Posterior cingulate gyrus (tissue), 11 donors: ENCODE data around the gene ARL8A.
A peak's percentile ranks its signal among the peaks of the same experiment; 100 is the strongest.
"Not testable (repeated sequence)": the region's sequence is repeated elsewhere in the genome, so short reads cannot be mapped to it uniquely, and the experiment has no call there.

ENCODE experiments used
- DNase-seq, 10 donors: peaks; one replicate each; pipeline versions ENCODE4 v3.0.0 to v3.0.0-alpha.2; 2020 to 2021; ENCODE audit warnings: mixed read lengths in 3 of 10
- intact Hi-C: fragments of 100-400 bp; cut with DNase I; formaldehyde crosslinking; loops from one replicate; pipeline ENCODE4 v1.15.1; 2023

The ARL8A gene

DNA sequence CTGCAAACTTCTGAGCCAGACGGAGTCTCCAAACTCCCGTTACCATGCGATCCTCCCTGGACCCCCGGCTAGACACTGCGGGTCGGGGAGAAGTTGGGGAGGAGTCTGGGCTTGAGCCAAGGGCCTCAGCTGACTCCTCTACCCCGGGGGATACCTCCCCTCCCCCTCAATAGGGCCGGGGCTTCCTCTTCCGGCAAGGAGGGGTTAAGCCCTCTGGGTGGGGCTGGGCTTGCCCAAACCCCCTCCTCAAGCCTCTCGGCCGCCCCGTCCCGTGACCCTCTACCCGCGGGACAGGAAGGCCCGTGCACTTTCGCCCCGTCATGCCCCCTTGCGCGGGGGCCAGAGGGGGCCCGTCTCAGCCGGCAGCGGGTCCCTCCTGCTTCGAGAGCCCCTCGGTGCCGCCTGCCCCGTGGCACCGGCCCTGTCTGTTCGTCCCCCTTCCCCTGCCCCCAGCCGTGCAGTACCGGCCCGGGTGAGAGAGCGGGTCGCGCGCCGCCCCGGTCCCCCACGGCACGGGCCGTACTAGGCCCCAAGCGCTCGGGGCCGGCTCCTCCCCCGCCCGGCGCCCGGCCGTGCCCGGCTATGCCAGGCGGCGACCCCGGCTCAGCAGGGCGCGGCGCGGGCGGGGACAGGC is 652 bp downstream of the ARL8A start:
- peak in 2 of 10 donors; percentile 44 to 87 for DNase-seq
- intact Hi-C loops, result no loop called here

DNA sequence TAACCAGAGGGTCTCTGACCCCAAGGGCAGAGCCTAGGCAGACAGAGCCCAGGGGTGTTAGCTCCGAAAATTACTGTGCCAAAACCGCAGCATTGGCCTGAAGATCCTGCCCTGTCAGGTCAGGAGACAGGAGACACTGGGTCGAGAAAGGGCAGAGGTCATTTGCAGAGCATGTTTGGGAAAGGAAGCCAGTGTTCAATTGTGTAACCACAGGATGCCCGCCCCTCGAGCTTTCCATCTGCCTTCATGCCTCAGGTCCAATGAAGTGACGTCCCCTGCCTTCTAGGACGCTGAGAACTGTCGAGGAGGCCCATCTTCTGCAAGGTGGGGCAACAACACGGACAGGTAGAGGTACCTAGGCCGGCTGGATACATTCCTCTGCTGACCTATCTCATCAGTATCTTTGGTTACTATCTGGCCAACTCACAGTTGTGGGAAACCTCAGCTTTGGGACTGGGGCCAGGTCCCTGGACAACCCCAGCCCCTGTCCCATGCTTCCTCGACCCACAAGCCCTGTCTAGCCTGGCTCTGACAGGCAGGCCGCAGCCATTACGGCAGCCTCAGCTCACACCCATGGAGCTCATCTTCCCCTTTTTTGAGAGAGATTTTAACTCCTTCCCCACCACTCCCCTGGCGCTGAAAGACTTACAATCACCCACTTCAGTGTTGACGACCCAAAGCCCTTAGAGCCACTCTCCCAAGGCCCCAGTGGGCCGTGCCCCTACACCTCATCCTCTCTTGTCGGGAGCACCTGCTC is 1.3 kb downstream of the ARL8A start:
- intact Hi-C loops, result no loop called here
- DNase-seq, result peak in 2 of 10 donors; percentile 28 to 75

- intact Hi-C loops, DNase-seq: not testable (repeated sequence)
Measured at GRCh38 chr1:202141468-202141867, 3.1 kb downstream of the ARL8A start.

DNA sequence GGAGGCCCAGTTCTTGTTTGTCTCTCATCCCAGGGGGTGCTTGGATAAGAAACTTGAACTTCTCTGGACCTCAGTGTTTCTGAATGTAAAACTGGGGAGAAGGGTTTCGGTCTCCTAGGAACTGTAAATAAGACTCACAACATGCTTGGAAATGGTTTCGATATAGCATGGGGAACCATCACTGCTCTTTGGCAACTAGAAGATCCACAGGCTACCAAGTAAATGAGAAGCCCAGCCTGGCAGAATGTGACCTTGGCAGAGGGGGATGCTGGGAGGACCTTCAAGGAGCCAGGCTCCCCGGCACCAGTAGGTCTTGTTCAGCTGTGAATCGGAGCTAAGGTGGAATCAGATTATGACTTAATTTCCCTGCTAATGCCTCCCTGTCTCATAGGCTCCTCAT is 3.7 kb downstream of the ARL8A start:
- intact Hi-C loops, result no loop called here
- no peak for DNase-seq

DNA sequence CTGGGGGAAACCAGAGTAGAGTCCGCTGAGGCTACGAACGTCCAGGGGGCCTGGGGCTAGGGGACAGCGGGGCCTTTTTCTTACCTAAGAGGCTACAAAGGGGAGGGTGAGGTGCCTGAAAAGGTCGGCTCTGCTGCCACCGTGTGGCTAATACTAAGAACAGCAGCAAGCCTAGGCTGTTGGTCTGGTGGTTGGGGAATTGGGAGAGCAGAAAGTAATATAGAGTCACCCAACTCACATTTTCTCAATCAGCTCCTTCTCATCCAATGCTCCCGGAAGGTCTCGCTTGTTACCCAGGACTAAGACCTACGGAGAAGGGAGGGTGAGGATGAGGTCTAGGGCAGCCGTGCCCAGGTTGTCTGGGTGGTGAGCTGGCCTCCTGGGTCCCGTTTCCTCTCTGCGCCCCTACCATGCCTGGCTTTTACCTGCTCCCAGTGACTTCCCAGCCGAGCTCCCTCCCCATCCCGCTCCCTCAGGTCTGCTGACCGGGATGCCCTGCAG is 9.3 kb downstream of the ARL8A start:
- peak in 8 of 10 donors; percentile 61 to 96 (median 70) for DNase-seq
- intact Hi-C loops, result loop anchor here (1.0 kb wide), 2 partner anchors 13 to 126 kb away; partner anchors contain the start of gene GPR37L1

GRCh38 chr1:202134645-202135172 is 9.8 kb downstream of the ARL8A start:
- intact Hi-C loops, result loop anchor here (1.0 to 5.0 kb wide), 3 partner anchors 12 to 237 kb away; partner anchors contain the start of gene GPR37L1
- DNase-seq, result no peak

DNA sequence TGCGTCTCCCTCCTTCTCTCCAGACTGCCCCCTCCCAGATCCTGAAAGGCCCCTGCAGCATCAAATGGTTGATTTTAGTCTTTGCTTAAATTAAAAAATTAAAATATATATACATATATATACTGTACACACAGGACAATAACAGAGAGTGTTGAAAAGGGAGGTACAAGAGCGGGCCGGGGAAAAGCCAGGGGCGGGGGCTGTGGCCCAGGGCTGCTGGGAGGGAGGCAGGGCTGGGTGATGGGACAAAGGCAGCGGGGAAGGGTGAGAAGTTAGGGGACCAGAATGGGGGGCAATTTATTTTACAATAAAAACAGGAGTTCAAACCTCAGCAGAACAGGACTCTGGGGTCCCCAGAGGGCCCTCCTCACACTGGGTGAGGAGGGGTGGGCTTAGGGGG is 10.5 kb downstream of the ARL8A start:
- intact Hi-C loops, result loop anchor here (5.0 kb wide), 1 partner anchor 237 kb away; no protein-coding TSS in a partner anchor

DNA sequence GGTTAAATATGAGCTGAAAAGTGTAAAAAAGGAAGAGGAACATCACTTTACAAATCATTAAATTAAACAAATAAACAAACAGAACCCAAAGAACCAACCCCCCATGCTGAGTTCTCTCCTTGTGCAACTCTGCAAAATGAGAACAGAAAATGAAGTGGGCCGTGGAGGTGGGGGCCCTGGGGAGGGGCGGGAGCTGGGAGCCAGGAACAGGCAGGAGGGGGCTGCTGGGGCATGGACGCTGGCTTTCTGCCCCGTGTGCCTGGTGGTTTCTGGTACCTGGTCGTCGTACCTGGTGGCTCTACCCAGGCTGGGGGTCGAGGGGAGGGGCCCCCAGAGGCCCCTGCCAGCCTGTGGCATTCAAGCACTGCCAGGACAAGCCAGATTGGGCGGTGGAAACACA is 11.0 kb downstream of the ARL8A start:
- no peak for DNase-seq
- intact Hi-C loops, result loop anchor here (5.0 kb wide), 1 partner anchor 236 kb away; no protein-coding TSS in a partner anchor

More for the DNA sequence above, 10.5 kb downstream of the ARL8A start:
- no peak for DNase-seq

DNA sequence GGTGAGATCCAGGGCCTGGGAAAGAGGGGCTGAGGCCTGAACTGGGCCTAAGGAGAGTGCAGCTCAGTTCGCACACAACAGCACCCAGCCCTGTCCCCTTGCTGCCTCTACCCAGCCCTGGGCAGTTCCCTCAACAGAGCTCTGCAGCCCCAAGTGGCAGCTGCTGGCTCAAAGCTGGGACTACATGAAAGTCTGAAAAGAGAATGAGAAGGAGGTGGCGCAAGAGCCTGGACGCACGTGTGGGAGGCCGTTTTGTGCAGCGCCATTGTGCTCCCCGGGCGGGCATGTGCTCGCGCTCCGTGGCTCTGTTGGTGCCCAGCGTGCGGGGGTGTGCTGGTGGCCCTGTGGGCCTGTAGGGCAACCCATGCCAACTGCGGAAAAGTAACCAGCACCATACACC is 11.5 kb downstream of the ARL8A start:
- intact Hi-C loops, result loop anchor here (5.0 kb wide), 1 partner anchor 236 kb away; no protein-coding TSS in a partner anchor
- DNase-seq, result peak; percentile 72 to 98 (median 81)

DNA sequence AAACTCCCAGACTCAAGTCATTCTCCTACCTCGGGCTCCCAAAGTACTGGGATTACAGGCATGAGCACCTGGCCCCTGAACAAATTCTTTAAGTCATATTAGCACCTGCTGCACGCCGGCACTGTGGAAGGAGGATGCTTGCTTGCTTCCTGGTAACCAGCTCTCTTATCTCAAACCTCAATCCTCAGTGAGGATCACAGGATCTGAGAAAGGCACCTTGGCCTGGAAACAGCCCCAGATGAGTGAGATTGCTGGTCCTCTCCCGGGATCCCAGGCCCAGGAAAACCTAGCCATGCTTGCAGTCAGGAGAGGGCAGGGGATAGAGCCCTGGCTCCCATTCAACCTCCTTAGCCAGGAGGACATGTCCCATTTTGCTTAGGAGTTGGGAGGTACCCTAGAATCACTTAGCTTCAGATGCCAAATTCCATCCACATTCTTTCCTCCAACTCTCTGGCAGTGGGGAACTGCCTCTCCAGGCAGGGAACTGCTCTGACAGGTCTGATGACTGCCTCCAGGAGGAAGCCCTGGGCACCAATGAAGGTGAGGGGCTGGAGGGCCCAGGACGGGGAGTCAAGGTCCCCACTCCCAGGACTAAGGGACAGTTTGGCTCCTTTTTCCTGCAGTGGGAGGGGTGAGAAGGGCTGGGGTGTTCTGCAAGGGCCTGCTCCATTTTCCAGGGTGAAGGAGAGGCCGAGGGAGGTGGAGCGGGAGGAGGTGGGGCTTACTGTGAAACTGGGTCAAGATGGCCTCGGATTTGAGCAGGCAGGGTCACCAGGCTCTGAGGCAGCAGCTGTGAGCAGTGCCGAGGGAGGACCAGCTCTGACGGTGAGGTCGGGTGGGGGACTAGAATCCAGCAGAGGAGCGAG is 12.3 kb downstream of the ARL8A start:
- peak in 8 of 10 donors; percentile 45 to 93 (median 64) for DNase-seq
- intact Hi-C loops, result loop anchor here (5.0 kb wide), 1 partner anchor 235 kb away; no protein-coding TSS in a partner anchor

GRCh38 chr1:202130816-202131522 is 13.6 kb downstream of the ARL8A start:
- peak; percentile 78 to 98 (median 87) for DNase-seq
- intact Hi-C loops, result loop anchor here (1.0 to 5.0 kb wide), 2 partner anchors 46 to 234 kb away; no protein-coding TSS in a partner anchor

DNA sequence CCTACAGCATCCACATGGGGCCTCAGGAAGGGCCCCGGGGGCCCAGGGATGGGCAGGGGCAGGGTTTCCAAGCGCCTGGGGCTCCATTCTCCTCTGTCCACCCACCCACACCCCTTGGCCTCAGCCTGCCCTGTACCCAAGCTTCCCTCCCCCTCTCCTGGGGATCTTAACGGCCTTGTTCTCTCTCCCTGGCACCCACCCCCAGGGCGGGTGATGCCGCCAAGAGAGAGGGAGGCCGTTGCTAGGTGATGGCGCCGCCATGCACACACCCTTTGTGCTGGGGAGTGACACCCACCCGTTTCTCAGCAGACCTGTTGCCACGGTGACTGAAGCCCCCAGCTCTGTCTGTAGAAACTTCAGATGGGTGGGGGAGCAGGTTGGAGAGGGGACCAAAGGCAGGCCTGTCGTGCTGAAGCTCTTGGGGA is 14.2 kb downstream of the ARL8A start:
- intact Hi-C loops, result loop anchor here (1.0 to 5.0 kb wide), 2 partner anchors 45 to 233 kb away; no protein-coding TSS in a partner anchor
- peak; percentile 78 to 98 (median 88) for DNase-seq

DNA sequence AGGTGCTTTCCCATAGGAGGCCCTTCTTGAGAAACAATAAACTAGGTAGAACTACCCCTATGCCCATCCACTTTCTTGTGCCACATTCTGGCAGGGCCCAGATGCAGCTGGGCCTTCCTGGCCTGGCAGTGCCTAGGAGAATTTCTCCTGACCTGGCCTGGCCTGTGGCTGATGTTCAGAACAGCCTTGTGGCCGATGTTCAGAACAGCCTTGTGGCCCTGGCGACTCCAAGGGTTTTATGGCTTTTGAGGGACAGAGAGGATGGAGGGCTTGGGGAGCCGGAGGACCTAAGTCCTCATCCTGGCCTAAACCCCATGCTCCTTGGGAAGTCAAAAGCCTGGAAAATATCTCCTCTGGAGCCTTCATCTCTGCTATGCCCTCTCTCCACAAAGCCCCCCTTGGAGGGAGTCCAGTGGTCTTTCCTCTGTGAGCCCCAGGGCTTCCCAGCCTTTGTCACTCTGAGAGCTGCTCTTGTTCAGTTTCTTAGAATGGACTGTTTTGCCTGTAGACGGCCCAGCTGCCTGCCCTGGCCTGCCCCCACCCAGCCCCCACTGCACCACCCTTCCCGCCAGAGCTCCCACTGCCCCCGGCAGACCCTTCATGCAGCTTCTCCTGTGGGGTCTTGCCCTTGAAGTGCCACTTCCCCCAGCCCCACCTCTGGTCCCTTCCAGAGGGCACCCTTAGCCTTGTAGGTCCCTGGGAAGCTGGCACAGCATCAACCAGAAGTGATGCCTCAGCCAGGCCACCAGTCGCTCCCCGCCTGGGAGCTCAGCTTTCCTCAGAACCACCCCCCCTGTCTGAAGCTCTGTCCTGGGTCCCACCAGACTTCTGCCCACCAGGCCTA is 14.9 kb downstream of the ARL8A start:
- intact Hi-C loops, result loop anchor here (1.0 to 5.0 kb wide), 2 partner anchors 44 to 232 kb away; no protein-coding TSS in a partner anchor
- peak in 4 of 10 donors; percentile 14 to 78 (median 46) for DNase-seq

DNA sequence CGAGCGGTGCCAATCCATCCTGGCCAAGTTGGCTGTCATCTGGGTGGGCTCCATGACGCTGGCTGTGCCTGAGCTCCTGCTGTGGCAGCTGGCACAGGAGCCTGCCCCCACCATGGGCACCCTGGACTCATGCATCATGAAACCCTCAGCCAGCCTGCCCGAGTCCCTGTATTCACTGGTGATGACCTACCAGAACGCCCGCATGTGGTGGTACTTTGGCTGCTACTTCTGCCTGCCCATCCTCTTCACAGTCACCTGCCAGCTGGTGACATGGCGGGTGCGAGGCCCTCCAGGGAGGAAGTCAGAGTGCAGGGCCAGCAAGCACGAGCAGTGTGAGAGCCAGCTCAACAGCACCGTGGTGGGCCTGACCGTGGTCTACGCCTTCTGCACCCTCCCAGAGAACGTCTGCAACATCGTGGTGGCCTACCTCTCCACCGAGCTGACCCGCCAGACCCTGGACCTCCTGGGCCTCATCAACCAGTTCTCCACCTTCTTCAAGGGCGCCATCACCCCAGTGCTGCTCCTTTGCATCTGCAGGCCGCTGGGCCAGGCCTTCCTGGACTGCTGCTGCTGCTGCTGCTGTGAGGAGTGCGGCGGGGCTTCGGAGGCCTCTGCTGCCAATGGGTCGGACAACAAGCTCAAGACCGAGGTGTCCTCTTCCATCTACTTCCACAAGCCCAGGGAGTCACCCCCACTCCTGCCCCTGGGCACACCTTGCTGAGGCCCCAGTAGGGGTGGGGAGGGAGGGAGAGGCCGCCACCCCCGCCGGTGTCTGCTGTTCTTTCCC is 16.5 kb downstream of the ARL8A start:
- intact Hi-C loops, result no loop called here
- DNase-seq, result no peak

DNA sequence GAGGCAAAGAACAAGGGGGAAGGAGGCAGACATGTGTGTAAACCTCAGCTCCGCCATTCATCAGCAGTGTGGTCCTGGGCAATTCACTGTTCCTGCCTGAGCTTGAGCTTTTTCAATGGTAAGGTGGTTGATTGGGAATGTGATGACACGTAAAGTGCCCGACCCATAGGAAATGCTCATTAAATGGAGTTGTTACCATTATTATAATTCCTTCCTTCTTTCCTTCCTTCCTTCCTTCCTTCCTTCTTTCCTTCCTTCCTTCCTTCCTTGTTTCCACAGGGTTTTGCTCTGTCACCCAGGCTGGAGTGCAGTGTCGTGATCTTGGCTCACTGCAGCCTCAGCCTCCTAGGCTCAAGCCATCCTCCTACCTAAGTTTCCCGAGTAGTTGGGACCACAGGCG is 17.5 kb downstream of the ARL8A start:
- no peak for DNase-seq
- intact Hi-C loops, result no loop called here

DNA sequence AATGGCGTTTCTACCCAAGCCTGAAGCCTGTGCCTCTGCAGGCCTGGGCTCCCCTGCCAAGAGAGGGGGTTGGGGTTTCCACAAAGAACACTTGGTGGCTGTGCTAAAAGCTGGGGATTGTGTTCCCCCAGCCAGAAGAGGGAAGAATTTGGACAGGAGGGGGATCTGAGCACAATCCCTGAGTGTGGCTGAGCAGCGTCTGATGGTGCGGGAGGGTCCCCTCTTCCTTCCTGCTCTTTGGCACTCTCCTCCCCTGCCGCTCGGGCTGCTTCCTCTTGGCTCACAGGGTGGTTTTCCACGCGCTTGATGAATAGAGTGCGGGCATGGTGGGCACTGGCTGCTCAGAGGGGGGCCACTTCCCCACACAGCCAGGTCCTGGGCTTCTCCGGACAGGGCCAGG is 18.1 kb downstream of the ARL8A start:
- intact Hi-C loops, result no loop called here
- DNase-seq, result peak in 6 of 10 donors; percentile 44 to 91 (median 54)

- DNase-seq, result no peak
- intact Hi-C loops, result no loop called here
Measured at GRCh38 chr1:202125611-202126010, 18.9 kb downstream of the ARL8A start.
